Vagina (tissue), 2 donors: ENCODE results near the gene CD44. TPM values are rescaled to one million over a fixed set of nuclear protein-coding genes. Genes with fewer than 3 reads are reported as not detected.

Experiments
- DNase-seq, 2 donors: peaks; one replicate each; pipeline ENCODE4 v3.0.0-alpha.2; 2017; ENCODE audit errors: extremely low spot score in 2 of 2
- H3K27ac ChIP-seq: fragments of 200-600 bp; sonication (generic); one replicate; pipeline ENCODE4 v1.5.1; 2019
- H3K27me3 ChIP-seq: fragments of 200-600 bp; sonication (generic); one replicate; pipeline ENCODE4 v1.5.1; 2019
- H3K36me3 ChIP-seq, 2 donors: fragments of 200-600 bp; sonication (generic); one replicate each; pipeline ENCODE4 v1.5.1; 2017 to 2019
- H3K4me1 ChIP-seq: fragments of 200-600 bp; sonication (generic); one replicate; pipeline ENCODE4 v1.5.1; 2019
- H3K4me3 ChIP-seq, 2 donors: fragments of 200-600 bp; sonication (generic); 1 replicate in 1 of 2; 2 replicates in 1 of 2; pipeline ENCODE4 v1.5.1; 2016 to 2019
- H3K9me3 ChIP-seq: fragments of 200-600 bp; sonication (generic); one replicate; pipeline ENCODE4 v1.5.1; 2019
- POLR2A ChIP-seq, 2 donors: fragments of 450-650 bp; IDR thresholded peaks; one replicate each; pipeline ENCODE4 v1.6.1; 2017; ENCODE audit warnings: antibody characterized with exemption in 2 of 2, mild to moderate bottlenecking in 2 of 2, moderate library complexity in 2 of 2
- POLR2AphosphoS5 ChIP-seq, 2 donors: sonication (generic); formaldehyde crosslinking; IDR thresholded peaks; one replicate each; pipeline ENCODE4 v1.9.0; 2017; ENCODE audit warnings: antibody characterized with exemption in 2 of 2, mild to moderate bottlenecking in 2 of 2, low read depth in 1 of 2; ENCODE audit not compliant: insufficient read depth in 1 of 2
- intact Hi-C: fragments of 100-400 bp; cut with DNase I; formaldehyde crosslinking; loops from one replicate; pipeline ENCODE4 v1.15.1; 2023
- total RNA-seq: library from RNA; depleted of rRNA; stranded (reverse); fragments of >200 nt; gene quantifications from one replicate; pipeline ENCODE4 v1.2.3, GENCODE V29; 2016
- TF ChIP-seq, protein P1 (sequence below), 3 experiments: fragments of 450-650 bp in 2 of 3; fragments of 200-600 bp in 1 of 3; sonication (generic) in 1 of 3; IDR thresholded peaks; one replicate each; pipeline ENCODE4 v1.5.1; 2017 to 2019; ENCODE audit warnings: antibody characterized with exemption in 3 of 3, mild to moderate bottlenecking in 2 of 3, moderate library complexity in 2 of 3

CD44 gene
- total RNA-seq, 1 donor from 2014 or later: 869 TPM

DNA sequence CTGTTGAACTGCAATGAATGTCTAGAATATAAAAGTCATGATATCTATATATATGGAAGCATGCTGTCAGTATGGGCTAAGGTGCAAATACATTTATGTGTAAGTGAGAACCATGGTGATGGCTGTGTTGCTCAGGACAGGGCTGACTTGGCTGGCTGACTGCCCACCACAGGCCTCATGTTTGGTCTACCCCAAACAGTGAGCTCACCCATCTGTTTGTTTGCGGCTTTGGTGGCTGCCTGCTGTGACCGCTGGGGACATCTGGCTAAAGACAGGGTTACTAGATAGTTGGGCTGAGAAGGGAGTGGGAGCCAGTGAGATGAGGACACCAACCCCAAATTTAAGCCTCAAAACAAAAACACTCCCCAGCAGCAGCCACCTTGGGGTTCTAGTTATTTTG is 6.3 kb downstream of the CD44 start:
- TF ChIP-seq POLR2AphosphoS5 (IDR thresholded peaks at IDR 0.05; ENCODE audit: insufficient read depth in 1 of 2, low read depth in 1 of 2): no peak
- TF ChIP-seq, protein P1, sequence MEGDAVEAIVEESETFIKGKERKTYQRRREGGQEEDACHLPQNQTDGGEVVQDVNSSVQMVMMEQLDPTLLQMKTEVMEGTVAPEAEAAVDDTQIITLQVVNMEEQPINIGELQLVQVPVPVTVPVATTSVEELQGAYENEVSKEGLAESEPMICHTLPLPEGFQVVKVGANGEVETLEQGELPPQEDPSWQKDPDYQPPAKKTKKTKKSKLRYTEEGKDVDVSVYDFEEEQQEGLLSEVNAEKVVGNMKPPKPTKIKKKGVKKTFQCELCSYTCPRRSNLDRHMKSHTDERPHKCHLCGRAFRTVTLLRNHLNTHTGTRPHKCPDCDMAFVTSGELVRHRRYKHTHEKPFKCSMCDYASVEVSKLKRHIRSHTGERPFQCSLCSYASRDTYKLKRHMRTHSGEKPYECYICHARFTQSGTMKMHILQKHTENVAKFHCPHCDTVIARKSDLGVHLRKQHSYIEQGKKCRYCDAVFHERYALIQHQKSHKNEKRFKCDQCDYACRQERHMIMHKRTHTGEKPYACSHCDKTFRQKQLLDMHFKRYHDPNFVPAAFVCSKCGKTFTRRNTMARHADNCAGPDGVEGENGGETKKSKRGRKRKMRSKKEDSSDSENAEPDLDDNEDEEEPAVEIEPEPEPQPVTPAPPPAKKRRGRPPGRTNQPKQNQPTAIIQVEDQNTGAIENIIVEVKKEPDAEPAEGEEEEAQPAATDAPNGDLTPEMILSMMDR (IDR thresholded peaks at IDR 0.05): no peak
- no peak for TF ChIP-seq POLR2A (IDR thresholded peaks at IDR 0.05)
- peaks cover 98% of the 10 kb centered on the region for H3K4me1 ChIP-seq
- no peak for DNase-seq
- intact Hi-C loops: no loop called here
- no peaks in the 10 kb centered on the region for H3K27me3 ChIP-seq
- peak overlapping the region; percentile 55 for H3K27ac ChIP-seq
- H3K9me3 ChIP-seq: no peaks in the 10 kb centered on the region
- peaks cover 0 to 5% of the 10 kb centered on the region in 2 donors for H3K36me3 ChIP-seq
- H3K4me3 ChIP-seq: peak overlapping the region in 1 of 2 donors; percentile 17

DNA sequence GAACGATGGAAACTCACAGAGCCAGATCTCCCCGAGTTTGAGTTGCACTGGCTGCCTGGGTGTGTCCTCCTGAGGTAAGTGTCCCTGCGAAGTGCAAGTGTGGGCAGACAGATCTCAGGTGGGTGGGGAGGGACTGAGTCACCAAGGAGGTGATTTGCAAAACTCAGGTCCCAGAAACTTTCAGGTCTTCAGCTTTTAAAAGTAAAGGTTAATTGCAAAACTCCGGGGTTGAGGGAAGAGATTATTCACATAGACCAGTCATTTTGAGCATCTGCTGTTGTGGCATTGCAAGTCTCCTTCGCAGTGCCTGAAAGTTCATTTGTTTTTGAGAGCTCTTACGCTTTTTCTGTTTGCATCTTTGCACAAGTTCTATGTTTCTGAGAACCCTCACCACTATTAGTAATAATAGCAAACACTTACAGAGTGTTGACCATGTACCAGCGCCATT is 7.1 kb downstream of the CD44 start:
- no peak for DNase-seq
- Histone ChIP-seq H3K36me3 (peaks cover 0 to 5% of the 10 kb centered on the region in 2 donors), H3K4me1 (peaks cover 98% of the 10 kb centered on the region), H3K27ac (peak overlapping the region; percentile 55), H3K9me3 (no peaks in the 10 kb centered on the region), H3K4me3 (no peak overlapping the region), H3K27me3 (no peaks in the 10 kb centered on the region)
- intact Hi-C loops: no loop called here
- no peak for TF ChIP-seq POLR2A (IDR thresholded peaks at IDR 0.05)
- TF ChIP-seq, protein P1 (IDR thresholded peaks at IDR 0.05): no peak
- no peak for TF ChIP-seq POLR2AphosphoS5 (IDR thresholded peaks at IDR 0.05; ENCODE audit: insufficient read depth in 1 of 2, low read depth in 1 of 2)

DNA sequence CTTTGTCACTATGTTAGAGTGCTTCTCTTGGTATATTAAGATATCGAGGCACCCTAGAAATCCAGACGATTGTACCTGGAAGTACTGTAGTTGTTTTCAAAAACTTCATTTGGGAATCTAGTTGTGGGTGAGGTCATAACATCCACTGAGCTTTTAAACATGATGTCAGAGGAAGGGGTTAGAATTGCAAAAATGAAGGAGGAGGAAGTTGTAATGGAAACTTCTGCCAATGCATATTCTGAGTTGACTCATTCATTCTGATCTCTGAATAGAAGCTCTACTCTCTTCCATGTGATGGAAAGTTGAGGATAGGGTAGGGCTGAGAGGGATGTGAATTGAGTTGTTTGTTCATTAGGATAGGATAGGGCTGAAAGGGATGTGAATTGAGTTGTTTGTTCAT is 7.7 kb downstream of the CD44 start:
- H3K9me3 ChIP-seq: no peaks in the 10 kb centered on the region
- DNase-seq: no peak
- TF ChIP-seq POLR2A (IDR thresholded peaks at IDR 0.05) (no peak), POLR2AphosphoS5 (IDR thresholded peaks at IDR 0.05; ENCODE audit: insufficient read depth in 1 of 2, low read depth in 1 of 2) (no peak)
- TF ChIP-seq, protein P1 (IDR thresholded peaks at IDR 0.05): no peak
- H3K27me3 ChIP-seq: no peaks in the 10 kb centered on the region
- no peak overlapping the region for H3K4me3 ChIP-seq
- H3K36me3 ChIP-seq: peaks cover 0 to 5% of the 10 kb centered on the region in 2 donors
- intact Hi-C loops: no loop called here
- peak overlapping the region; percentile 55 for H3K27ac ChIP-seq
- H3K4me1 ChIP-seq: peaks cover 98% of the 10 kb centered on the region

DNA sequence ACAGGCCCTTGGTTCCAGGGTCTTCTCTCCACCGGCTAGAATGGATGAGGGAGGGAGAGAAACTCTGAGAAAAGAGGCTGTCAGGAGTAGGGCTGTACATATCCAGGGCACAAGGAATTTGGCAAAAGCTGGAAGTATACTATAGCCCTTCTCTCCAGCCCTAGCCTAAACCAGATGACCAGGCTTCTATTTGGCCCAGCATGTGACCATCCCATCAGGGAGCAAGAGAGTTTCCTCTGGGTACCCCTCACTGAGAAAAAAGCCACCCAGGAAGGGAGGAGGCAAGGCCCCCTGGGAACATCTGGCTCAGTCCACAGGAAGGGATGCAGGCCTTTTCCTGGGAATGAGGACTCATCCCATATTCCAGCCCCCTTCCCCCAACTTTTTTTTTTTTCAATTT is 8.3 kb downstream of the CD44 start:
- Histone ChIP-seq H3K27ac (peak overlapping the region; percentile 55), H3K9me3 (no peaks in the 10 kb centered on the region), H3K27me3 (no peaks in the 10 kb centered on the region), H3K4me3 (no peak overlapping the region), H3K36me3 (peaks cover 0 to 5% of the 10 kb centered on the region in 2 donors), H3K4me1 (peaks cover 99% of the 10 kb centered on the region)
- intact Hi-C loops: no loop called here
- TF ChIP-seq POLR2A (IDR thresholded peaks at IDR 0.05): no peak
- TF ChIP-seq, protein P1 (IDR thresholded peaks at IDR 0.05): no peak
- no peak for TF ChIP-seq POLR2AphosphoS5 (IDR thresholded peaks at IDR 0.05; ENCODE audit: insufficient read depth in 1 of 2, low read depth in 1 of 2)
- DNase-seq: no peak

DNA sequence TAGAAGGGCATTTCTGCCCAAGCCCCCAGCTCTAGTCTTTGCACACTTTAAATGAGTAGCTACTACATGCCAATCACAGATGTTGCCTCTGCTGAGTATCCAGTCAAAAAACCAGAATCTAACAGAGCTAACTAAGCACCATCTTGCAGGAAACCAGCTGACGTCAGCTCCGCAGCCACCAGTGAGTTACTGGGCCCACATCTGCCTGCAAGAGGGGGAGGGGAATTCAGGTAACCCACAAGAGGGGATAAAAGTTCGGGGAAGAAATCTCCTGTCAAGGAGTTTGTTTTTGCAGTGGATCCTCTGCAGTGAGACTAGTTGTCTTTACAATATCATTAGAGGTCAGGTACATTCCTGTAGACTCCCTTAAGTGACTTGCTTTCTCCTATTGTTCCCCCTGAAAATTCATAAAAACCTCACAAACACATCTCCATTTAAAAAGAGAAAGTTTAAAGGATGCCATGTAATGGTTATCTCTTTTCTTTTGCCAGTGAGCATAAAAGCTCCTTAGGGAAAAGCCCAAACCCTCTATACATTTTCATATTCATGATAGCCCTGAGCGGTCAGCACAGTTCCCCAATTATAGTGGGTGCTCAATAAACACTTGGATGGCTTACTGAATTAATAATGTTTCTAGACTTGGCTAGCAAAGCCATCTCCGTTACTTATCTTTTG is 9.3 kb downstream of the CD44 start:
- TF ChIP-seq, protein P1 (IDR thresholded peaks at IDR 0.05): no peak
- TF ChIP-seq POLR2A (IDR thresholded peaks at IDR 0.05): no peak
- TF ChIP-seq POLR2AphosphoS5 (IDR thresholded peaks at IDR 0.05; ENCODE audit: insufficient read depth in 1 of 2, low read depth in 1 of 2): no peak
- no peak for DNase-seq
- peaks cover 99% of the 10 kb centered on the region for H3K4me1 ChIP-seq
- peaks cover 0 to 5% of the 10 kb centered on the region in 2 donors for H3K36me3 ChIP-seq
- H3K27me3 ChIP-seq: no peaks in the 10 kb centered on the region
- no peak overlapping the region for H3K27ac ChIP-seq
- intact Hi-C loops: no loop called here
- no peaks in the 10 kb centered on the region for H3K9me3 ChIP-seq
- no peak overlapping the region for H3K4me3 ChIP-seq
